Adrenal gland (tissue), 12 donors: Measurements from ENCODE around the gene FARP1. TPM values are rescaled to one million over a fixed set of nuclear protein-coding genes. Genes with fewer than 3 reads are reported as not detected.

Experiments used
- DNase-seq, 7 donors: peaks; one replicate each; pipeline ENCODE4 v3.0.0-alpha.2; 2019 to 2020
- H3K27ac ChIP-seq, 5 donors: fragments of 200-600 bp; sonication (generic) in 4 of 5; 1 replicate in 3 of 5; 2 replicates in 2 of 5; pipeline versions ENCODE4 v1.5.1 to v1.8.0; 2016 to 2020; ENCODE audit warnings: mild to moderate bottlenecking in 1 of 5
- H3K27me3 ChIP-seq: fragments of 200-600 bp; 2 replicates; pipeline ENCODE4 v1.8.0; 2021
- H3K36me3 ChIP-seq, 2 donors: fragments of 200-600 bp; replicated peaks in 1 of 2; 1 replicate in 1 of 2; 2 replicates in 1 of 2; pipeline versions ENCODE4 v1.5.1 to v1.8.0; 2018 to 2022
- H3K4me1 ChIP-seq, 2 donors: fragments of 200-600 bp; replicated peaks in 1 of 2; 1 replicate in 1 of 2; 2 replicates in 1 of 2; pipeline versions ENCODE4 v1.5.1 to v1.8.0; 2018 to 2021
- H3K4me3 ChIP-seq, 4 donors: fragments of 200-600 bp; sonication (generic) in 3 of 4; one replicate each; pipeline ENCODE4 v1.5.1; 2016 to 2018
- H3K9me3 ChIP-seq, 3 donors: fragments of 200-600 bp; sonication (generic) in 1 of 3; replicated peaks in 1 of 3; 1 replicate in 2 of 3; 2 replicates in 1 of 3; pipeline versions ENCODE4 v1.5.1 to v1.8.0; 2016 to 2021
- POLR2A ChIP-seq, 2 donors: fragments of 450-650 bp; IDR thresholded peaks; one replicate each; pipeline ENCODE4 v1.6.1; 2017; ENCODE audit warnings: antibody characterized with exemption in 2 of 2, mild to moderate bottlenecking in 2 of 2, moderate library complexity in 1 of 2
- WGBS, 4 donors: extraction: QIAGEN DNeasy Blood & Tissue Kit in 2 of 4; methylation state at CpG; one replicate each; pipeline versions ENCODE4 v1.1.5 to v1.1.7; 2013 to 2017; 5-methylcytosine and 5-hydroxymethylcytosine counted together
- intact Hi-C, 2 donors: fragments of 100-400 bp; cut with DNase I; formaldehyde crosslinking; loops; one replicate each; pipeline versions ENCODE4 v1.14.1 to v1.15.0; 2022 to 2023
- polyA plus RNA-seq, 3 donors: library from polyadenylated mRNA; stranded (reverse); fragments of 200-250 nt in 2 of 3; fragments of 350-450 nt in 1 of 3; fragmentation: Illumina TruSeq in 1 of 3; extraction: RNeasy Lipid Tissue Mini Kit (QIAGEN cat#74804) in 1 of 3; gene quantifications; one replicate each; pipeline ENCODE4 v1.2.3, GENCODE V29; 2013 to 2014
- total RNA-seq, 9 donors: library from RNA; depleted of rRNA in 4 of 9; stranded (reverse); fragments of >200 nt in 4 of 9; fragments of 120-200 nt in 1 of 9; fragmentation: NEBNext Ultra II Directional in 1 of 9; extraction: Animal tissue kit (Norgen Biotek cat#: 25700) in 1 of 9; gene quantifications; one replicate each; pipeline versions ENCODE4 v1.1.0 to v1.2.4, GENCODE V29; 2013 to 2023
- TF ChIP-seq, protein P1 (sequence below), 6 experiments: fragments of 450-650 bp in 4 of 6; fragments of 200-600 bp in 2 of 6; sonication (generic) in 1 of 6; IDR thresholded peaks; 1 replicate in 5 of 6; 2 replicates in 1 of 6; pipeline versions ENCODE4 v1.5.1 to v1.8.0; 2016 to 2021; ENCODE audit warnings: antibody characterized with exemption in 6 of 6, mild to moderate bottlenecking in 2 of 6, moderate library complexity in 1 of 6
- donor health status: healthy with polysubstance abuse.
- donor health status: Bipolar disorder and iron deficiency.
- donor health status: DM: yes; HTN: yes; CAD: no.
- donor health status: DM: no; HTN: no; CAD: no.
- donor health status: DM: no; HTN: no; CAD: no.
- donor health status: DM: yes; HTN: yes; CAD: no.

Gene FARP1
- total and polyA plus RNA-seq, 12 donors = 27.1 to 304 (median 71.6) TPM

- intact Hi-C loops = no loop called here
- Histone ChIP-seq H3K9me3 (no peaks in the 10 kb centered on the region), H3K36me3 (peaks cover 0 to 6% of the 10 kb centered on the region in 2 donors), H3K27ac (peak overlapping the region in 3 of 5 donors; percentile 37 to 74 (median 55)), H3K27me3 (no peaks in the 10 kb centered on the region), H3K4me1 (peaks cover 18 to 29% of the 10 kb centered on the region in 2 donors), H3K4me3 (no peak overlapping the region)
- no peak for DNase-seq
- 76 to 89% (median 87%) methylated on average over 1 to 3 of the region's 3 CpGs for WGBS, 4 donors
- TF ChIP-seq, protein P1, sequence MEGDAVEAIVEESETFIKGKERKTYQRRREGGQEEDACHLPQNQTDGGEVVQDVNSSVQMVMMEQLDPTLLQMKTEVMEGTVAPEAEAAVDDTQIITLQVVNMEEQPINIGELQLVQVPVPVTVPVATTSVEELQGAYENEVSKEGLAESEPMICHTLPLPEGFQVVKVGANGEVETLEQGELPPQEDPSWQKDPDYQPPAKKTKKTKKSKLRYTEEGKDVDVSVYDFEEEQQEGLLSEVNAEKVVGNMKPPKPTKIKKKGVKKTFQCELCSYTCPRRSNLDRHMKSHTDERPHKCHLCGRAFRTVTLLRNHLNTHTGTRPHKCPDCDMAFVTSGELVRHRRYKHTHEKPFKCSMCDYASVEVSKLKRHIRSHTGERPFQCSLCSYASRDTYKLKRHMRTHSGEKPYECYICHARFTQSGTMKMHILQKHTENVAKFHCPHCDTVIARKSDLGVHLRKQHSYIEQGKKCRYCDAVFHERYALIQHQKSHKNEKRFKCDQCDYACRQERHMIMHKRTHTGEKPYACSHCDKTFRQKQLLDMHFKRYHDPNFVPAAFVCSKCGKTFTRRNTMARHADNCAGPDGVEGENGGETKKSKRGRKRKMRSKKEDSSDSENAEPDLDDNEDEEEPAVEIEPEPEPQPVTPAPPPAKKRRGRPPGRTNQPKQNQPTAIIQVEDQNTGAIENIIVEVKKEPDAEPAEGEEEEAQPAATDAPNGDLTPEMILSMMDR (IDR thresholded peaks at IDR 0.05) = no peak
- TF ChIP-seq POLR2A (IDR thresholded peaks at IDR 0.05) = no peak
Observed at GRCh38 chr13:98496479-98496791, 353.5 kb downstream of the FARP1 start.

- Histone ChIP-seq H3K4me3 (no peak overlapping the region), H3K9me3 (no peaks in the 10 kb centered on the region), H3K36me3 (peaks cover 0 to 6% of the 10 kb centered on the region in 2 donors), H3K27me3 (no peaks in the 10 kb centered on the region), H3K4me1 (peaks cover 23 to 34% of the 10 kb centered on the region in 2 donors), H3K27ac (no peak overlapping the region)
- TF ChIP-seq, protein P1 (IDR thresholded peaks at IDR 0.05) = no peak
- no peak for TF ChIP-seq POLR2A (IDR thresholded peaks at IDR 0.05)
- intact Hi-C loops = no loop called here
- WGBS, 4 donors = 89 to 98% (median 94%) methylated on average over 5 to 8 of the region's 8 CpGs
- no peak for DNase-seq
Observed at GRCh38 chr13:98496966-98497365, 354.1 kb downstream of the FARP1 start.

GRCh38 chr13:98500963-98501421, 358.1 kb downstream of the FARP1 start:
- no peak overlapping the region for H3K27ac ChIP-seq
- WGBS, 4 donors = 92 to 97% (median 95%) methylated on average over 10 of the region's 10 CpGs
- H3K4me3 ChIP-seq = no peak overlapping the region
- TF ChIP-seq, protein P1 (IDR thresholded peaks at IDR 0.05) = no peak
- no peak for TF ChIP-seq POLR2A (IDR thresholded peaks at IDR 0.05)
- H3K4me1 ChIP-seq = peaks cover 33 to 55% of the 10 kb centered on the region in 2 donors
- peaks cover 0 to 6% of the 10 kb centered on the region in 2 donors for H3K36me3 ChIP-seq
- intact Hi-C loops = no loop called here
- H3K27me3 ChIP-seq = no peaks in the 10 kb centered on the region
- DNase-seq = no peak
- H3K9me3 ChIP-seq = no peaks in the 10 kb centered on the region

- Histone ChIP-seq H3K27me3 (no peaks in the 10 kb centered on the region), H3K36me3 (peaks cover 0 to 5% of the 10 kb centered on the region in 2 donors), H3K4me1 (peaks cover 42 to 67% of the 10 kb centered on the region in 2 donors), H3K4me3 (no peak overlapping the region), H3K27ac (peak overlapping the region in 3 of 5 donors; percentile 39 to 70 (median 57)), H3K9me3 (no peaks in the 10 kb centered on the region)
- peak in 2 of 7 donors; percentile 43 to 63 for DNase-seq
- WGBS, 4 donors = 35 to 58% (median 39%) methylated on average over 10 of the region's 10 CpGs
- TF ChIP-seq, protein P1 (IDR thresholded peaks at IDR 0.05) = no peak
- TF ChIP-seq POLR2A (IDR thresholded peaks at IDR 0.05) = no peak
- intact Hi-C loops = no loop called here
Observed at GRCh38 chr13:98503175-98504028, 360.5 kb downstream of the FARP1 start.
